HG03442 (cell line): ENCODE measurements around the gene DNAI2.
"Not testable (repeated sequence)": the region's sequence is repeated elsewhere in the genome, so short reads cannot be mapped to it uniquely, and the experiment has no call there.

Source experiments
- ATAC-seq: cut with Tn5 transposase; IDR thresholded peaks from one replicate; pipeline ENCODE4 v1.9.1; 2021; ENCODE audit warnings: mild to moderate bottlenecking, moderate library complexity; ENCODE audit not compliant: unreplicated experiment

Gene DNAI2

GRCh38 chr17:74272731-74273201 lies 1.3 kb upstream of the DNAI2 start:
- ATAC-seq: no peak

- ATAC-seq: no peak
Measured at GRCh38 chr17:74274709-74275340, 791 bp downstream of the DNAI2 start.

DNA sequence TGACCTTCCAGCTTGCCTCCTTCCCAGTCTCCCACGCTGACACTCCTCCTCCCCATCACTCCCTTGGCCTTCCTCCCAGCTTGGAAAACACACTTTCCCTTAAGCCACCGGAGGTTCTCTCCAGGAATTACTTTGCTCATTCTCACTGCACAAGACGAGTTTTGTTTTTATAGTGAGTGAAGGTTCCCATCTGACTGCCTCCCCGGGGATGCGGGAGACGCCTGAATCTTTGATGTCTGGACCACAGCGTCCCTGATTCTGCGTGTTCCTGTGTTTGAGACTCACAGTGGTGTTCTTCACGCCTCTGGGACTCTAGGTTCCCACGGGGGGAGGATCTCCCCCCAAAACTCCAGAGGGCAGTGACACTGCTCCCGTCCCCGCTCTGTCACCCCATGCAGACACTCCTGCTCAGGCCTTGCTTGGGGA lies 2.0 kb downstream of the DNAI2 start:
- no peak for ATAC-seq

- no peak for ATAC-seq
Measured at GRCh38 chr17:74276541-74277009, 2.5 kb downstream of the DNAI2 start.

GRCh38 chr17:74277935-74278334 lies 3.9 kb downstream of the DNAI2 start:
- ATAC-seq: no peak

DNA sequence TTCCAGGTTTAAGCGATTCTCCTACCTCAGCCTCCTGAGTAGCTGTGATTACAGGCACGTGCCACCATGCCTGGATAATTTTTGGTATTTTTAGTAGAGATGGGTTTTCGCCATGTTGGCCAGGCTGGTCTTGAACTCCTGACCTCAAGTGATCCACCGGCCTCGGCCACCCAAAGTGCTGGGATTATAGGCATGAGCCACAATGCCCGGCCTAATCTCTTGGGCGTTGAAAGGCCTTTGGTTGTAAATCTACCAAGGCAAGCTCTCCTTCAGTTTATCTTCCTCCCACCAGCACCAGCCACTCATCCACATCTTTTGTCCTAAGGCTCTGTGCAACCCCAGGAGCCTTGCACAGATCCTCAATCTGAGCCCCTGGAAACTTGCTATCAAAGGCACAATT lies 5.6 kb downstream of the DNAI2 start:
- ATAC-seq: not testable (repeated sequence)

DNA sequence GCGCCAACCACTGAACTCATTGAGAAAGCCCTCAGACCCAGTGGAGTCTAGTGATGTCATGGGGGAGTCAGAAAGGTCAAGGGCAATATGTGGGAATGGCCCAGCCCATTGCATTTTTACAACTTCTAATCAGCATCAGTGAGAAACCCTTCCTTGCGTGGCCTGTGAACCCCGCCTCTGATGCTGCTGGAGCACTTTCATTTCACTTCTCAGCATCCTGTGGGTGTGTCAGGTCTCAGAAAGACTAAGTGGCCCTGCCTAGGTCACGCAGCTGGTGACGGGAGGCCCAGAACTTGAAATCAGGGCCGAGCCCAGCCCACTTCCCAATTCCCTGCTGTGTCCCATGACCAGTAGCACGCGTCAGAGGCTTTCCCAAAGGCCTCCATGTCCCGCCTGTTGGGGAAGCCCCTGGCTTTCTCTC lies 6.1 kb downstream of the DNAI2 start:
- ATAC-seq: peak; percentile 59

- no peak for ATAC-seq
Measured at GRCh38 chr17:74281799-74282198, 7.8 kb downstream of the DNAI2 start.

DNA sequence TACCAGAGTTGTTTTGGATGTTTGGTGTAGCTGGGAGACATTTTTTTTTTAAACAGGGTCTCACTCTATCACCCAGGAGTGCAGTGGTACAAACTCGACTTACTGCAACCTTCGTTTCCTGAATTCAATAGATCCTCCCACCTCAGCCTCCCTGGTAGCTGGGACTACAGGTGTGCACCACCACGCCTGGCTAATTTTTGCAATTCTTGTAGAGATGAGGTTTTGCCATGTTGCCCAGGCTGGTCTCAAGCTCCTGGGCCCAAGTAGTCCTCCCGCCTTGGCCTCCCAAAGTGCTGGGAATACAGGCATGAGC lies 8.2 kb downstream of the DNAI2 start:
- ATAC-seq: not testable (repeated sequence)

DNA sequence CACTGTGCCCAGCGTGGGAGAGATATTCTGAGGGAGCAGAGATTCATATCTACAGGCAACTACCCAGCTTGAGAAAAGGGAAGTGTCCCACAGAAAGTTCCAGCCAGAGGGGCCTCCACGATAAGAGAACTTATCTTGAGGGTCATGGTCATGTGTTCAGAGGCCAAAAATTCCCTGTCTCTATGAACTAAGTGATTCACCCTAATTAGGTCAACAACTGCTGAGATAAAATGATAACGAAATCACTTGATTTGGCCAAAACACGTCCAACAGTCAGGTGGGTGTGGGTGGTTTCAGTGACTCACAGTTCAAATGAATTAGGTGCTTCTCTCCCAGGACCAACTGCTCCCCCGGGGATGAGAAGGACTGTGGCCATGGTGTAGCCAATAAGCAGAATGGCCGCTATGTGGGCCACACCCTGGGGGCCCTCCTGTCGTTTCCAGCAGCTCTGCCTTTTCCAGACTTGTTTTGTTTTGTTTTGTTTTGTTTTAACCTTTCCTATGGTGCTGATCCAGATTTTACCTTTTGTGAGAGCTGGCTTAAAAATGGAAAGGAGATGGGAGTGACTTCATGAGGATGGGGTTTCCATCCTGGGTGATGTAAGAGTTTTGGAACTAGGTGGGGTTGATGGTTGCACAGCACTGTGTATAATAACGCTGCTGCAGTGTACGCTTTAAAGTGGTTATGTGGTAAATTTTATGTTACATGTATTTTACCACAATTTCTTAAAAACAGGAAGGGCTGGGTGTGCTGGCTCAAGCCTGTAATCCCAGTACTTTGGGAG lies 8.7 kb downstream of the DNAI2 start:
- ATAC-seq: no peak

GRCh38 chr17:74283371-74283673 lies 9.3 kb downstream of the DNAI2 start:
- no peak for ATAC-seq

DNA sequence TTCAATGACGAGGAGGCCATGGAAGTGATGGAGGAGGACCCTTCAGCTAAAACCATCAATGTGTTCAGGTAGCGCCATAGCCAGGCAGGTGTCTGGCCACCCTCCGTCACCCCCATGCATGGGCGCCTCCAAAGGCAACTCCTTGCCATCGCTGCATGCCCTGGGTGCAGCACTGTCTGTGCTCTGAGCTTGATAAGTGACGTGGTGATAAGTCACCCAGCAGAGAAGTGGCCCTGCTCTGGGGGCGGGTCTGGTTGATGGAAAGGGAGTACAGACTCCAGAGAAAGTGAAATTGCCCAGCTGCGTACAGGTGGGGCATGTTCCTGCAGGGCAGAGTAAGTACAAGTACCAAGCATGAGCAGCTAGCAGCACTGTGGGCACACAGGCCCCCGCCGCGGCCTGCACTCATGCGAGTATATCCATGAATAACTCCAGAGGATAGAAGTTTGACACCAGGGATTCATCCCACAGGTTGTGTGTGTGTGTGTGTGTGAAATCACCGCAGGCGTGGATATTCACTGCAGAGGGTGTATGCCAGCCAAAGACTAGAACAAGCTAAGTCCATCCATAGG lies 13.1 kb downstream of the DNAI2 start:
- ATAC-seq: no peak

DNA sequence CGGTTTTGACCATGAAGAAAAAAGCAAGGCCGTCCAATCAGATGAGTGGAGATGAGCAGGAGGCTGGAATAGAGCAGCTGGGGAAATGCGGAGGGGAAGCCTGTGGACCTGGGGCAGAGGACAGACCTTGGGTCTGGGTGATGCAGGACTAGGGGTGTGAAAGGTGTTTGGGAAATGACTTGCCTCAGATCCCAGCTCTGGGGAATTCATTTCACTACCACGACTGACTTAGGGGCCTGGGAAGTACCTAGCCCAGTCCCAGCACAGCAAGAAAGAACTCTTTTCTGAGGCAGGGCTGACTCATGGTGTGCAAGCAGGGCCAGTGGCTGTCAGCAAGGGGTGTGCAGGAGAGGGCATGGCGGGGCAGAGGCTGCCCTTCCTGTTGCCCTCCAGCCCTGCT lies 14.8 kb downstream of the DNAI2 start:
- ATAC-seq: peak; percentile 64

DNA sequence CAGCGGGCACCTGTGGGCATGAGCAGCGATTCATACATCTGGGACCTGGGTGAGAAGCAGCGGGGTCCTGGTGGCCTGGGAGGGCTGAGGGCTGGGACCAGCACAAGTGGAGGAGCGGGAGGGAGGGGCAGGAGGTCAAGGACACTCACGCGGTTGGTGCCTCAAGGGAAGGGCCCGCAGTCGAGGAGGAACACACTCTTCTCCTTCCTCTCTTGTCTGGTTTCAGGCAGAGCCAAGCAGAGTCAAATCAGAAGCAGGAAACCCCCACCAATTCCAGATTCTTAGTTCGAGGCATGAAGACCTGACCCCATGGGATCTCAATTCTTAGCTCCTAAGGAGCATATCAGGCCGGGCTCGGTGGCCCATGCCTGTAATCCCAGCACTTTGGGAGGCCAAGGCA lies 15.7 kb downstream of the DNAI2 start:
- no peak for ATAC-seq

DNA sequence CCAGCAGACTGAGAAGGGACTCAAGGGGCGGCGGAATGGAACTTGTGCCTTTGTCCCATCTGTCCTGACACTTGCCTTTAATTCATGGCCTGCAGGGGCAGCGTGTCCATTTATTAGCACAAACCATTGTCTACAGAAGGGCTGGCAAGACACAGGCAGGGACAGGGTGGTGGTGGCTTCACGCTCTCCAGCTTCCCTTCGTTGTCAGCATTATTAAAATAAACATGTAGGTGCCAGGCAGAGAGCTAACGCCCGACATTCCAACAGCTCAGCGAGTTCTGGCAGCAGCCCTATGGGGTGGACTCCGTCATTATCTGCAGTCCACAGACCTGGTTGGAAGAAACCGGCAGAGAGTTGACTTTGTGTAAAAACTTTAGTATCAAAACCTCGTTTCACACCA lies 16.3 kb downstream of the DNAI2 start:
- ATAC-seq: no peak

GRCh38 chr17:74292495-74292894 lies 18.5 kb downstream of the DNAI2 start:
- ATAC-seq: no peak

- ATAC-seq: no peak
Measured at GRCh38 chr17:74295625-74296547, 21.9 kb downstream of the DNAI2 start.

- ATAC-seq: no peak
Measured at GRCh38 chr17:74296548-74296936, 22.5 kb downstream of the DNAI2 start.

DNA sequence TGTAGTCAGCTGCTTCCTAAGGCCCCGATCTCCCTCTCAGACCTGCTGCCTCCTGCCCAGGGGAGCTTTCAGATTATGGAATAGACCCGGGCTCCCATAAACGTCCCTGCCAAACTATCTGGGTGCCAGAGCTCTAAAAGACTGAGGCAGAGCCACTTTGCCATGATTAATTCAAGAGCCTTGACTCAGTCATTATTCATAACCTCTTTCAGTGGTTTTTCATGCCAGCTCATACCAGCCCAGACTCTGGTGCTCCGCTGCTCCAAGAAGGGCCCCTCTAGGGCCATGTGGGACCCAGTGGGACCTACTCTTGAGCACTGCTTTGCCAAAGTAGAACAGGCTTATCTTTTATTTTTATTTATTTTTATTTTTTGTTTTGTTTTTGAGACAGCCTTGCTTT lies 23.9 kb downstream of the DNAI2 start:
- ATAC-seq: no peak

DNA sequence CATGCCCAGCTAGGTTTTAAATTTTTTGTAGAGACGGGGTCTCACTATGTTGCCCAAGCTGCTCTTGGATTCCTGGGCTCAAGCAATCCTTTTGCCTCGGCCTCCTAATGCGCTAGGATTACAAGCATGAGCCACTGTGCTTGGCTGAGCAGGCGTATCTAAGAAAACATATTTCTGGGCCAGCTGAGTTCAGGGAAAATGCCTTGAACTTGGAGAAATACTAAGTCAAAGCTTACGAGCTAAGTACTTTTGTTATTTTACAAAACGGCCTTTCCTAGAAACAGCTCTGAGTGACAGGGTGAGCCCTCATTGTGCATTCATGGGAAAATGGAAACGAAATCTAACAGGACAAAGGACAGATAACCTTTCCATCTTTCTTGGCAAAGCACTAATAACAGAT lies 24.7 kb downstream of the DNAI2 start:
- no peak for ATAC-seq
